ENCODE results near the gene JADE3.

JADE3 gene

GRCh38 chrX:46929439-46930261 is 17.4 kb downstream of the JADE3 start:
- Histone ChIP-seq H3K4me1 (ENCODE audit: insufficient read depth, low read length) (no peaks in the 10 kb centered on the region), H3K4me2 (ENCODE audit: insufficient read depth, low read length) (no peak overlapping the region), H3K27me3 (ENCODE audit: insufficient read depth, low read length, poor library complexity) (no peaks in the 10 kb centered on the region), H3K36me3 (ENCODE audit: insufficient read depth, low read length) (peaks cover 5% of the 10 kb centered on the region), H3K27ac (ENCODE audit: low read length) (no peak overlapping the region), H2AFZ (ENCODE audit: low read depth, low read length) (no peak overlapping the region), H3K4me3 (ENCODE audit: low read depth in 1 of 2, low read length in 2 of 2) (no peak overlapping the region), H4K20me1 (ENCODE audit: insufficient read depth, low read length) (peaks cover 21% of the 10 kb centered on the region; the same call in 1 of the 2 replicates), H3K9ac (ENCODE audit: low read depth, low read length) (no peak overlapping the region), H3K79me2 (ENCODE audit: insufficient read depth, low read length) (peaks cover 76% of the 10 kb centered on the region), H3K9me3 (ENCODE audit: insufficient read depth, low read length, severe bottlenecking) (no peaks in the 10 kb centered on the region)
- TF ChIP-seq, protein P1, sequence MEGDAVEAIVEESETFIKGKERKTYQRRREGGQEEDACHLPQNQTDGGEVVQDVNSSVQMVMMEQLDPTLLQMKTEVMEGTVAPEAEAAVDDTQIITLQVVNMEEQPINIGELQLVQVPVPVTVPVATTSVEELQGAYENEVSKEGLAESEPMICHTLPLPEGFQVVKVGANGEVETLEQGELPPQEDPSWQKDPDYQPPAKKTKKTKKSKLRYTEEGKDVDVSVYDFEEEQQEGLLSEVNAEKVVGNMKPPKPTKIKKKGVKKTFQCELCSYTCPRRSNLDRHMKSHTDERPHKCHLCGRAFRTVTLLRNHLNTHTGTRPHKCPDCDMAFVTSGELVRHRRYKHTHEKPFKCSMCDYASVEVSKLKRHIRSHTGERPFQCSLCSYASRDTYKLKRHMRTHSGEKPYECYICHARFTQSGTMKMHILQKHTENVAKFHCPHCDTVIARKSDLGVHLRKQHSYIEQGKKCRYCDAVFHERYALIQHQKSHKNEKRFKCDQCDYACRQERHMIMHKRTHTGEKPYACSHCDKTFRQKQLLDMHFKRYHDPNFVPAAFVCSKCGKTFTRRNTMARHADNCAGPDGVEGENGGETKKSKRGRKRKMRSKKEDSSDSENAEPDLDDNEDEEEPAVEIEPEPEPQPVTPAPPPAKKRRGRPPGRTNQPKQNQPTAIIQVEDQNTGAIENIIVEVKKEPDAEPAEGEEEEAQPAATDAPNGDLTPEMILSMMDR (IDR thresholded peaks at IDR 0.05; ENCODE audit: borderline replicate concordance, extremely low read depth, low read length, poor library complexity, severe bottlenecking), result no peak
- TF ChIP-seq EZH2 (IDR thresholded peaks at IDR 0.05; ENCODE audit: borderline replicate concordance, low read depth, low read length, severe bottlenecking), result no peak
- no peak for DNase-seq
- no peak for ATAC-seq (ENCODE audit: insufficient read depth, low read depth)

DNA sequence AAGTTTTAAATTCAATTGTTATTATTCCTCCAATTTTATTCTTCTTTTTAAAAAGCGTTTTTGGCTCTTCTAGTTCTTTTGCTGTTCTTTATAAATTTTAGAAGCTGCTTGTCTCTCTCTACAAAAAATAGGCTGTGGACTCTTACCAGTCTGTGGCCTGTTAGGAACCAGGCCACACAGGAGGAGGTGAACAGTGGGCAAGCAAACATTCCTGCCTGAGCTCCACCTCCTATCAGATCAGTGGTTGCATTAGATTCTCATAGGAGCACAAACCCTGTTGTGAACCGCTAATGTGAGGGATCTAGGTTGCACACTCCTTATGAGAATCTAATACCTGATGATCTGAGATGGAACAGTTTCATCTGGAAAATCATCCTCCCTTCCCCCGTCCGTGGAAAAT is 23.1 kb downstream of the JADE3 start:
- H3K79me2 ChIP-seq (ENCODE audit: insufficient read depth, low read length), result peaks cover 69% of the 10 kb centered on the region
- TF ChIP-seq, protein P1 (IDR thresholded peaks at IDR 0.05; ENCODE audit: borderline replicate concordance, extremely low read depth, low read length, poor library complexity, severe bottlenecking), result no peak
- no peak for TF ChIP-seq EZH2 (IDR thresholded peaks at IDR 0.05; ENCODE audit: borderline replicate concordance, low read depth, low read length, severe bottlenecking)
- H3K36me3 ChIP-seq (ENCODE audit: insufficient read depth, low read length), result no peaks in the 10 kb centered on the region
- H3K9me3 ChIP-seq (ENCODE audit: insufficient read depth, low read length, severe bottlenecking), result no peaks in the 10 kb centered on the region
- no peaks in the 10 kb centered on the region for H3K27me3 ChIP-seq (ENCODE audit: insufficient read depth, low read length, poor library complexity)
- H3K27ac ChIP-seq (ENCODE audit: low read length), result no peak overlapping the region
- H4K20me1 ChIP-seq (ENCODE audit: insufficient read depth, low read length), result peaks cover 7% of the 10 kb centered on the region; the same call in 1 of the 2 replicates
- DNase-seq (no peak), ATAC-seq (ENCODE audit: insufficient read depth, low read depth) (no peak)
- no peak overlapping the region for H3K4me3 ChIP-seq (ENCODE audit: low read depth in 1 of 2, low read length in 2 of 2)
- H2AFZ ChIP-seq (ENCODE audit: low read depth, low read length), result no peak overlapping the region
- H3K4me1 ChIP-seq (ENCODE audit: insufficient read depth, low read length), result no peaks in the 10 kb centered on the region
- H3K4me2 ChIP-seq (ENCODE audit: insufficient read depth, low read length), result no peak overlapping the region
- no peak overlapping the region for H3K9ac ChIP-seq (ENCODE audit: low read depth, low read length)

DNA sequence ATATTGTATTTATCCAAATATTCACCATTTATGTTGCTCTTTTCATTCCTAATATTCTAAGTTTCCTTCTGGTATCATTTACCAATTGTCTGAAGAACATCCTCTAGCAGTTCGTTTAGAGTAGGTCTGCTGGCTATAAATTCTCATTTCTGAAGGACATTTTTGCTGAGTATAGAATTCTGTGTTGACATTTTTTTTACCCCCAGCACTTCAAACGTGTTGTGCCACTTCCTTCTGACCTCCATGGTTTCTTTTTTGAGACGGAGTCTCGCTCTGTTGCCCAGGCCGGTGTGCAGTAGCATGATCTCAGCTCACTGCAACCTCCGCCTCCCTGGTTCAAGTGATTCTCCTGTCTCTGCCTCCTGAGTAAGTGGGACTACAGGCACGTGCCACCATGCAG is 26.4 kb downstream of the JADE3 start:
- Histone ChIP-seq H3K9me3 (ENCODE audit: insufficient read depth, low read length, severe bottlenecking) (no peaks in the 10 kb centered on the region), H3K9ac (ENCODE audit: low read depth, low read length) (no peak overlapping the region), H4K20me1 (ENCODE audit: insufficient read depth, low read length) (no peaks in the 10 kb centered on the region; the same call in 1 of the 2 replicates), H3K27me3 (ENCODE audit: insufficient read depth, low read length, poor library complexity) (no peaks in the 10 kb centered on the region), H3K4me3 (ENCODE audit: low read depth in 1 of 2, low read length in 2 of 2) (no peak overlapping the region), H3K4me1 (ENCODE audit: insufficient read depth, low read length) (no peaks in the 10 kb centered on the region), H2AFZ (ENCODE audit: low read depth, low read length) (no peak overlapping the region), H3K36me3 (ENCODE audit: insufficient read depth, low read length) (no peaks in the 10 kb centered on the region), H3K27ac (ENCODE audit: low read length) (no peak overlapping the region), H3K79me2 (ENCODE audit: insufficient read depth, low read length) (peaks cover 75% of the 10 kb centered on the region), H3K4me2 (ENCODE audit: insufficient read depth, low read length) (no peak overlapping the region)
- DNase-seq (no peak), ATAC-seq (ENCODE audit: insufficient read depth, low read depth) (no peak)
- TF ChIP-seq EZH2 (IDR thresholded peaks at IDR 0.05; ENCODE audit: borderline replicate concordance, low read depth, low read length, severe bottlenecking), result no peak
- TF ChIP-seq, protein P1 (IDR thresholded peaks at IDR 0.05; ENCODE audit: borderline replicate concordance, extremely low read depth, low read length, poor library complexity, severe bottlenecking), result no peak

All from DND-41 (cell line).